Activated CD4-positive, alpha-beta T cell treated with anti-CD3 and anti-CD28 coated beads for 36 hours (primary cell): ENCODE results near the gene ABCC1. TPM values are rescaled to one million over a fixed set of nuclear protein-coding genes. Genes with fewer than 3 reads are reported as not detected.
"Not testable (repeated sequence)": the region's sequence is repeated elsewhere in the genome, so short reads cannot be mapped to it uniquely, and the experiment has no call there.

Source experiments
- ATAC-seq: fragments of 200-7000 bp; cut with Tn5 transposase; one replicate; pipeline ENCODE4 v1.10.0; 2021; ENCODE audit warnings: mild to moderate bottlenecking, moderate library complexity
- CTCF ChIA-PET: fragments of 350-600 bp; sonication (Branson Sonifier 250); formaldehyde crosslinking; loops from one replicate; lab custom pipeline; 2021; ENCODE audit warnings: antibody characterized with exemption; lab: Charles Lee
- POLR2A ChIA-PET: fragments of 350-600 bp; sonication (Branson Sonifier 250); formaldehyde crosslinking; loops from one replicate; lab custom pipeline; 2021; ENCODE audit warnings: antibody characterized with exemption, inconsistent platforms; lab: Charles Lee
- DNase-seq: peaks from one replicate; pipeline ENCODE4 v3.0.0-alpha.2; 2020
- H3K27ac Mint-ChIP-seq: one replicate; pipeline ENCODE4 v1.8.0; 2021; ENCODE audit warnings: mixed read lengths
- H3K27me3 Mint-ChIP-seq: one replicate; pipeline ENCODE4 v1.8.0; 2021; ENCODE audit warnings: mixed read lengths
- H3K36me3 Mint-ChIP-seq: one replicate; pipeline ENCODE4 v1.8.0; 2021; ENCODE audit warnings: low read depth, mixed read lengths
- H3K4me1 Mint-ChIP-seq: one replicate; pipeline ENCODE4 v1.8.0; 2021; ENCODE audit warnings: mixed read lengths
- H3K4me3 Mint-ChIP-seq: one replicate; pipeline ENCODE4 v1.8.0; 2021; ENCODE audit warnings: mild to moderate bottlenecking, moderate library complexity, mixed read lengths
- H3K9me3 Mint-ChIP-seq: one replicate; pipeline ENCODE4 v1.8.0; 2021; ENCODE audit warnings: low read depth, mixed read lengths
- intact Hi-C, 2 experiments: fragments of 100-400 bp; cut with DNase I in 1 of 2; cut with micrococcal nuclease in 1 of 2; formaldehyde crosslinking; loops; one replicate each; pipeline versions ENCODE4 v1.14.2 to v1.15.1; 2022 to 2024; cut with DNase I, micrococcal nuclease
- total RNA-seq, 2 experiments: library from RNA; stranded (reverse); gene quantifications; one replicate each; pipeline ENCODE4 v1.2.3, GENCODE V29; 2021

ABCC1 gene
- total RNA-seq, 2 experiments from 2014 or later = 57.8 to 65.1 TPM

DNA sequence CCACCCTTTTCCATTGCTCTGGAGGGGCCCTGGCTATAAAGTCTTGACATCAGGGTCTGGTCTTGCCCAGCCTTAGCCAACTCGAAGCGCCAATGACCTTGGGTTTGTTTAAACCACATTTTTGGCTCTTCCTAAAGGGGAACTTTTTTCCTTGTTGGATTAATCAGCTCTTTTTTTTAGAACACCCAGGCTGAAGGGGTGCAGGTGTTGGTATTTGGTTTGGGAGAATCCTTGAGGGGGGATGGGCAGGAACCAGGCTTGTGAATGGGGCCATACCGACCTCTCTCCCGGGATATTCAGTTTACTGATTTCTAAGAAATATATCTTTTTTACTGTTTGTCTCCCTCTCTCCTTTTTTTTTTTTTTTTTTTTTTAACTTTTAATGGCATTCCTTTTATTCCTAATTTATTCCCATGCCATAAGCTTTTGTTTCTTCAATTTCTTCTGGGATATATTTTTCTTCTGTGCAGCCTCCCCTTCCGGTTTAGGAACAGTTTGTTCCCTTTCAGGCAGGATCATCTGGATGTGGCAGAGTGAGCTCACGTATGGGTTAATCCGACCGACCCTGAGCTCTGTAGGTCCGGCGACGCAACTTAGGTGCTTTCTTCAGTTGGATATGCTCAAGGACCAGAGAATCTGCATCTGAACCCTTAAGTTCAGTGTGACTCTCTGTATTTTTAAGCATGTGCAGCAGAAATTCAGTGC is 144.4 kb downstream of the ABCC1 start:
- ATAC-seq = no peak

DNA sequence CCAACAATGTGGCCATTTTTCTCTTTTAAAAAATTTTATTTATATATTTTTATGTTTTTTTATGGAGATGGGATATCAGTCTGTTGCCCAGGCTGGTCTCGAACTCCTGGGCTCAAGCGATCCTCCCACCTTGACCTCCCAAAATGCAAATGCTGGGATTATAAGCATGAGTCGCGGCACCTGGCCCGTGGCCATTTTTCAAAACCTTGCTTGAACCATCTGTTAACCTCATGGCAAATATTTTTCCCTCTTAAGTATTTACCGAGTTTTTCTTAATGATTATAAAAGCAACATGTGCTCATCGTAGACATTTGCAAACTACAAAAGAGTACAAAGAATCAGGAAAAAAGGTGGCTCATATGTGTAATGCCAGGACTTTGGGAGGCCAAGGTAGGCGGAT is 146.2 kb downstream of the ABCC1 start:
- H3K27me3 Mint-ChIP-seq = no peaks in the 10 kb centered on the region
- H3K4me1 Mint-ChIP-seq = no peaks in the 10 kb centered on the region

More for the DNA sequence above, 144.4 kb downstream of the ABCC1 start:
- no peaks in the 10 kb centered on the region for H3K4me1 Mint-ChIP-seq
- intact Hi-C loops = no loop called here
- no peaks in the 10 kb centered on the region for H3K27me3 Mint-ChIP-seq
- DNase-seq = no peak
- H3K9me3 Mint-ChIP-seq = no peaks in the 10 kb centered on the region
- no peak overlapping the region for H3K4me3 Mint-ChIP-seq
- ChIA-PET CTCF (interaction anchor here (0.6 kb wide), 1 partner anchor 337 kb away, joined by 3 read pairs; no protein-coding TSS in a partner anchor), POLR2A (no interaction called here)
- peaks cover 51% of the 10 kb centered on the region for H3K36me3 Mint-ChIP-seq
- H3K27ac Mint-ChIP-seq = no peak overlapping the region

GRCh38 chr16:16096121-16096857 is 146.9 kb downstream of the ABCC1 start:
- DNase-seq (no peak), ATAC-seq (no peak)
- ChIA-PET POLR2A (no interaction called here), CTCF (interaction anchor here (0.5 to 0.6 kb wide), 2 partner anchors 11 to 13 kb away, joined by 3 to 4 read pairs; no protein-coding TSS in a partner anchor)
- Mint-ChIP-seq H3K4me3 (no peak overlapping the region), H3K36me3 (peaks cover 41% of the 10 kb centered on the region), H3K4me1 (no peaks in the 10 kb centered on the region), H3K9me3 (no peaks in the 10 kb centered on the region), H3K27me3 (no peaks in the 10 kb centered on the region), H3K27ac (no peak overlapping the region)
- intact Hi-C loops = no loop called here

More for the DNA sequence above, 146.2 kb downstream of the ABCC1 start:
- ChIA-PET CTCF (no interaction called here), POLR2A (no interaction called here)
- no peak overlapping the region for H3K27ac Mint-ChIP-seq
- no peaks in the 10 kb centered on the region for H3K9me3 Mint-ChIP-seq
- H3K36me3 Mint-ChIP-seq = peaks cover 45% of the 10 kb centered on the region
- no peak for ATAC-seq
- no peak for DNase-seq
- intact Hi-C loops = no loop called here
- H3K4me3 Mint-ChIP-seq = no peak overlapping the region

DNA sequence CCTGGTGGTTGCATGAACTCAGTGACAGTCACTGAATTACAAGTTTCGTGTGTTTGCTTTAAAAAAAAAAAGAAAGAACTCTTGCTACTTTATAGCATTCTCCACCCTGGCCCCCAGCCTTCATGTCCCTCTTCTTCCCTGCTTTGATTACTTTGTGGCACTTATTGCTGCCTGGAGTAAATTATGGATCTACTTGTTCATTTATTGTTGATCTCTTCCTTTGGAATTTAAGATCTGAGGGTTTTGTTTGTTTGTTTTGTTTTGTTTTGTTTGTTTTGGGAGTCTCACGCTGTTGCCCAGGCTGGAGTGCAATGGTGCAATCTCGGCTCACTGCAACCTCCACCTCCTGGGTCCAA is 147.4 kb downstream of the ABCC1 start:
- Mint-ChIP-seq H3K36me3 (peaks cover 44% of the 10 kb centered on the region), H3K4me3 (no peak overlapping the region), H3K27me3 (no peaks in the 10 kb centered on the region), H3K4me1 (no peaks in the 10 kb centered on the region), H3K9me3 (no peaks in the 10 kb centered on the region), H3K27ac (no peak overlapping the region)
- ChIA-PET POLR2A (no interaction called here), CTCF (no interaction called here)
- intact Hi-C loops = no loop called here
- no peak for DNase-seq
- no peak for ATAC-seq

GRCh38 chr16:16099320-16099719 is 149.9 kb downstream of the ABCC1 start:
- POLR2A ChIA-PET = no interaction called here
- intact Hi-C loops = no loop called here
- H3K9me3 Mint-ChIP-seq = no peaks in the 10 kb centered on the region
- CTCF ChIA-PET = no interaction called here
- no peaks in the 10 kb centered on the region for H3K4me1 Mint-ChIP-seq
- DNase-seq (no peak), ATAC-seq (no peak)
- no peak overlapping the region for H3K4me3 Mint-ChIP-seq
- H3K27ac Mint-ChIP-seq = no peak overlapping the region
- no peaks in the 10 kb centered on the region for H3K27me3 Mint-ChIP-seq
- peaks cover 56% of the 10 kb centered on the region for H3K36me3 Mint-ChIP-seq

DNA sequence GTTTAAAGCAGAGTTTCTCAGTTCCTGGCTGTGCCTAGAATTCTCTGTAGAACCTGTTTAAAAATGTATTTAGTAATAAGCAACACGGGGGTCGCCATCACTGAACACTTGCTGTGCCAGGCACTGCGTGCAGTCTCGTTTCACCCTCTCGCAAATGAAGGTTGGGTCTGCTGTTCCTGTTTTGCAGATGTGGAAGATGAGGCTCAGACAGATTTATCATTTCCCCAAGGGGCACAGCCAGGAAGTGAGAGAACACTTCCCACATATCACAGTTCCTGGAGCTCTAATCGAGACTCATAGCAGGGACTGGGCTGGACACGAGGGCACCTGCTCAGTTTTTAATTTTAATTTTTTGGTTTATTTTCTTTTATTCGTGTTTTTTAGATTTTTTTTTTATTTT is 151.2 kb downstream of the ABCC1 start:
- Mint-ChIP-seq H3K36me3 (peaks cover 62% of the 10 kb centered on the region), H3K27me3 (no peaks in the 10 kb centered on the region), H3K4me1 (no peaks in the 10 kb centered on the region), H3K27ac (no peak overlapping the region), H3K9me3 (no peaks in the 10 kb centered on the region), H3K4me3 (no peak overlapping the region)
- intact Hi-C loops = no loop called here
- POLR2A ChIA-PET = no interaction called here
- ATAC-seq (no peak), DNase-seq (no peak)
- CTCF ChIA-PET = no interaction called here

GRCh38 chr16:16101585-16101984 is 152.2 kb downstream of the ABCC1 start:
- Mint-ChIP-seq H3K4me1 (no peaks in the 10 kb centered on the region), H3K27me3 (no peaks in the 10 kb centered on the region), H3K4me3 (no peak overlapping the region), H3K27ac (no peak overlapping the region), H3K36me3 (peaks cover 62% of the 10 kb centered on the region), H3K9me3 (no peaks in the 10 kb centered on the region)
- no peak for ATAC-seq
- ChIA-PET CTCF (no interaction called here), POLR2A (no interaction called here)
- no peak for DNase-seq
- intact Hi-C loops = no loop called here

DNA sequence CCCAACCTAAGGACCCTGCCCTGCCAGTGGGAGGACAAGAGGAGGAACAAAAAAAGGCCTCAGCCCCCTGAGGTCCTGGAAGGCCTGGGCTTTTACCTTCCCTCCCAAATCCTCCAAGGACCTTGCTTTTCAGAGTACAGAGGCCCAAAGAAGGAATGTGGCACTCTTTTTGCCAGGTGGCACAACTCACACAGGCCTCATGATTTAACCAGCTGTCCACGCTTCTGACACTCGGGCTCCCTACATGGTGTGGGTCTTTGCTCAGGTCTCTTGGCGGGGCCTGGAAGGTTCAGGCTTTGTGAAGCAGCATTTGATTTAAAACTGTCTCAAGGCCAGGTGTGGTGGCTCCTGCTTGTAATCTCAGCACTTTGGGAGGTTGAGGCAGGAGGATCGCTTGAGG is 153.3 kb downstream of the ABCC1 start:
- no peak overlapping the region for H3K27ac Mint-ChIP-seq
- intact Hi-C loops = no loop called here
- H3K36me3 Mint-ChIP-seq = peaks cover 58% of the 10 kb centered on the region
- no peaks in the 10 kb centered on the region for H3K9me3 Mint-ChIP-seq
- ATAC-seq = no peak
- no peak overlapping the region for H3K4me3 Mint-ChIP-seq
- CTCF ChIA-PET = no interaction called here
- POLR2A ChIA-PET = no interaction called here
- no peaks in the 10 kb centered on the region for H3K4me1 Mint-ChIP-seq
- DNase-seq = no peak
- no peaks in the 10 kb centered on the region for H3K27me3 Mint-ChIP-seq

DNA sequence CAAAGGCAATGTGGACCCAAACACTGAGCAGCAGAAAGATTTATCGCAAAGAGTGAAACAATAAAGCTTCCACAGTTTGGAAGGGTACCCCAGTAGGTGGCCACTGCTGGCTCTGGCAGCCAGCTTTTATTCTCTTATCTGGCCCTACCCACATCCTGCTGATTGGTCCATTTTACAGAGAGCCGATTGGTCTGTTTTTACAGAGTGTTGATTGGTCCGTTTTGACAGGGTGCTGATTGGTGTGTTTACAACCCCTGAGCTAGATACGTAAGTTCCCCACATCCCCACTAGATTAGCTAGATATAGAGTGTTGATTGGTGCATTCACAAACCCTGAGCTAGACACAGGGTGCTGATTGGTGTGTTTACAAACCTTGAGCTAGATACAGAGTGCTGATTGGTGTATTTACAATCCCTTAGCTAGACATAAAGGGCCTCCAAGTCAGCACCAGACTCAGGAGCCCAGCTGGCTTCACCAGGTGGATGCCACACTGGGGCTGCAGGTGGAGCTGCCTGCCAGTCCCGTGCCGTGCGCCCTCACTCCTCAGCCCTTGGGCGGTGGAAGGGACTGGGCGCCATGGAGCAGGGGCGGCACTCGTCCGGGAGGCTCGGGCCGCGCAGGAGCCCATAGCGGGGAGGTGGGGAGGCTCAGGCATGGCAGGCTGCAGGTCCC is 154.9 kb downstream of the ABCC1 start:
- H3K36me3 Mint-ChIP-seq = peaks cover 57% of the 10 kb centered on the region
- intact Hi-C loops, H3K27me3 Mint-ChIP-seq, H3K9me3 Mint-ChIP-seq, POLR2A ChIA-PET, H3K4me3 Mint-ChIP-seq, DNase-seq, H3K4me1 Mint-ChIP-seq, ATAC-seq, H3K27ac Mint-ChIP-seq: not testable (repeated sequence)
- CTCF ChIA-PET = interaction anchor here (0.7 kb wide), 1 partner anchor 17 kb away, joined by 4 read pairs; no protein-coding TSS in a partner anchor

- DNase-seq, H3K4me3 Mint-ChIP-seq, H3K27ac Mint-ChIP-seq, ATAC-seq, H3K27me3 Mint-ChIP-seq, POLR2A ChIA-PET, H3K9me3 Mint-ChIP-seq, intact Hi-C loops, H3K4me1 Mint-ChIP-seq: not testable (repeated sequence)
- peaks cover 61% of the 10 kb centered on the region for H3K36me3 Mint-ChIP-seq
- CTCF ChIA-PET = interaction anchor here (0.7 kb wide), 1 partner anchor 16 kb away, joined by 4 read pairs; no protein-coding TSS in a partner anchor
These were observed 155.4 kb downstream of the ABCC1 start for GRCh38 chr16:16104804-16105141.

DNA sequence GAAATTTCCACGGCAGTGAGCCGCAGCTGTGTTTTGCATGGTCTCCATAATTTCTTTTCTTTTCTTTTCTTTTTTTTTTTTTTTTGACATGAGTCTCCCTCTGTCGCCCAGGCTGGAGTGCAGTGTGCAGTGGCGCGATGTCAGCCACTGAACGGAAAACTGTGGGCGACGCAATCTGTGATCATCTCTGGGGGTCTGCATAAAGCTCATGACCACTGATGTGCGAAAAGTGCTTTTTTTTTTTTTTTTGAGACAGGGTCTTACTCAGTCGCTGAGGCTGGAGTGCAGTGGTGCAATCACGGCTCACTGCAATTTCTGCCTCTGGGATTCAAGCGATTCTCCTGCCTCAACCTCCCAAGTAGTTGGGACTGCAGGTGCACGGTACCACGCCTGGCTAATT is 156.2 kb downstream of the ABCC1 start:
- H3K27ac Mint-ChIP-seq = no peak overlapping the region
- intact Hi-C loops = no loop called here
- DNase-seq (no peak), ATAC-seq (no peak)
- ChIA-PET POLR2A (no interaction called here), CTCF (interaction anchor here (0.6 kb wide), 1 partner anchor 1093 kb away, joined by 3 read pairs; no protein-coding TSS in a partner anchor)
- no peaks in the 10 kb centered on the region for H3K9me3 Mint-ChIP-seq
- H3K4me1 Mint-ChIP-seq = no peaks in the 10 kb centered on the region
- H3K27me3 Mint-ChIP-seq = no peaks in the 10 kb centered on the region
- peaks cover 65% of the 10 kb centered on the region for H3K36me3 Mint-ChIP-seq
- no peak overlapping the region for H3K4me3 Mint-ChIP-seq
